ENCODE measurements around the gene GRIK3.

GRIK3 gene

GRCh38 chr1:36882536-36883285 lies 151.6 kb downstream of the GRIK3 start:
- Histone ChIP-seq H3K27me3 (ENCODE audit: low read depth, low read length) (no peaks in the 10 kb centered on the region), H3K4me3 (ENCODE audit: low read length) (no peak overlapping the region)

GRCh38 chr1:36881541-36881940 lies 152.8 kb downstream of the GRIK3 start:
- no peak overlapping the region for H3K27ac ChIP-seq (ENCODE audit: low read length)
- H3K4me1 ChIP-seq (ENCODE audit: low read length), result peaks cover 28% of the 10 kb centered on the region
- H3K9ac ChIP-seq (ENCODE audit: low read length), result no peak overlapping the region
- no peak overlapping the region for H3K4me3 ChIP-seq (ENCODE audit: low read length)
- peaks cover 5% of the 10 kb centered on the region; the same call in 1 of the 2 replicates for H3K27me3 ChIP-seq (ENCODE audit: low read depth, low read length)
- no peak overlapping the region for H2AFZ ChIP-seq (ENCODE audit: low read depth, low read length)
- H3K4me2 ChIP-seq (ENCODE audit: low read length), result no peak overlapping the region
- no peaks in the 10 kb centered on the region for H4K20me1 ChIP-seq (ENCODE audit: insufficient read depth, low read length)
- no peaks in the 10 kb centered on the region for H3K9me3 ChIP-seq (ENCODE audit: insufficient read depth, low read length)
- H3K79me2 ChIP-seq (ENCODE audit: low read length), result no peaks in the 10 kb centered on the region
- TF ChIP-seq CTCF (IDR thresholded peaks at IDR 0.05; ENCODE audit: low read depth, low read length) (no peak), EZH2phosphoT487 (IDR thresholded peaks at IDR 0.05; ENCODE audit: low read depth) (no peak)
- H3K36me3 ChIP-seq (replicated peaks; ENCODE audit: low read depth, low read length), result no peaks in the 10 kb centered on the region

More at GRCh38 chr1:36882536-36883285, 151.6 kb downstream of the GRIK3 start:
- peaks cover 28% of the 10 kb centered on the region for H3K4me1 ChIP-seq (ENCODE audit: low read length)
- H3K9ac ChIP-seq (ENCODE audit: low read length), result no peak overlapping the region
- H3K27ac ChIP-seq (ENCODE audit: low read length), result no peak overlapping the region
- H3K36me3 ChIP-seq (replicated peaks; ENCODE audit: low read depth, low read length), result no peaks in the 10 kb centered on the region
- no peak overlapping the region for H2AFZ ChIP-seq (ENCODE audit: low read depth, low read length)
- no peak for TF ChIP-seq EZH2phosphoT487 (IDR thresholded peaks at IDR 0.05; ENCODE audit: low read depth)
- TF ChIP-seq CTCF (IDR thresholded peaks at IDR 0.05; ENCODE audit: low read depth, low read length), result no peak
- H4K20me1 ChIP-seq (ENCODE audit: insufficient read depth, low read length), result no peaks in the 10 kb centered on the region
- H3K9me3 ChIP-seq (ENCODE audit: insufficient read depth, low read length), result no peaks in the 10 kb centered on the region
- H3K4me2 ChIP-seq (ENCODE audit: low read length), result peak overlapping the region; percentile 61; the same call in 1 of the 2 replicates
- H3K79me2 ChIP-seq (ENCODE audit: low read length), result no peaks in the 10 kb centered on the region

- no peak overlapping the region for H3K9ac ChIP-seq (ENCODE audit: low read length)
- H3K4me2 ChIP-seq (ENCODE audit: low read length), result no peak overlapping the region
- H3K4me1 ChIP-seq (ENCODE audit: low read length), result peaks cover 28% of the 10 kb centered on the region
- no peak for TF ChIP-seq EZH2phosphoT487 (IDR thresholded peaks at IDR 0.05; ENCODE audit: low read depth)
- no peak for TF ChIP-seq CTCF (IDR thresholded peaks at IDR 0.05; ENCODE audit: low read depth, low read length)
- no peaks in the 10 kb centered on the region for H3K79me2 ChIP-seq (ENCODE audit: low read length)
- H4K20me1 ChIP-seq (ENCODE audit: insufficient read depth, low read length), result no peaks in the 10 kb centered on the region
- peaks cover 5% of the 10 kb centered on the region; the same call in 1 of the 2 replicates for H3K27me3 ChIP-seq (ENCODE audit: low read depth, low read length)
- H3K4me3 ChIP-seq (ENCODE audit: low read length), result no peak overlapping the region
- no peaks in the 10 kb centered on the region for H3K9me3 ChIP-seq (ENCODE audit: insufficient read depth, low read length)
- H2AFZ ChIP-seq (ENCODE audit: low read depth, low read length), result no peak overlapping the region
- H3K36me3 ChIP-seq (replicated peaks; ENCODE audit: low read depth, low read length), result no peaks in the 10 kb centered on the region
- H3K27ac ChIP-seq (ENCODE audit: low read length), result no peak overlapping the region
These were observed 153.3 kb downstream of the GRIK3 start for GRCh38 chr1:36881068-36881405.

- H2AFZ ChIP-seq (ENCODE audit: low read depth, low read length), result no peak overlapping the region
- no peak overlapping the region for H3K27ac ChIP-seq (ENCODE audit: low read length)
- H4K20me1 ChIP-seq (ENCODE audit: insufficient read depth, low read length), result no peaks in the 10 kb centered on the region
- H3K36me3 ChIP-seq (replicated peaks; ENCODE audit: low read depth, low read length), result no peaks in the 10 kb centered on the region
- H3K4me3 ChIP-seq (ENCODE audit: low read length), result no peak overlapping the region
- no peaks in the 10 kb centered on the region for H3K79me2 ChIP-seq (ENCODE audit: low read length)
- no peak for TF ChIP-seq CTCF (IDR thresholded peaks at IDR 0.05; ENCODE audit: low read depth, low read length)
- TF ChIP-seq EZH2phosphoT487 (IDR thresholded peaks at IDR 0.05; ENCODE audit: low read depth), result no peak
- H3K4me2 ChIP-seq (ENCODE audit: low read length), result no peak overlapping the region
- no peak overlapping the region for H3K9ac ChIP-seq (ENCODE audit: low read length)
- H3K4me1 ChIP-seq (ENCODE audit: low read length), result peaks cover 26% of the 10 kb centered on the region
- peaks cover 5% of the 10 kb centered on the region; the same call in 1 of the 2 replicates for H3K27me3 ChIP-seq (ENCODE audit: low read depth, low read length)
- no peaks in the 10 kb centered on the region for H3K9me3 ChIP-seq (ENCODE audit: insufficient read depth, low read length)
These were observed 153.9 kb downstream of the GRIK3 start for GRCh38 chr1:36880155-36881067.
